CD4-positive, alpha-beta memory T cell (primary cell): ENCODE results near the gene FBLN7. TPM values are rescaled to one million over a fixed set of nuclear protein-coding genes. Genes with fewer than 3 reads are reported as not detected.

ENCODE experiments used
- CTCF ChIA-PET: fragments of 350-600 bp; sonication (Branson Sonifier 250); formaldehyde crosslinking; loops from one replicate; lab custom pipeline; 2021; ENCODE audit warnings: inconsistent platforms; ENCODE audit not compliant: partially characterized antibody; lab: Charles Lee
- POLR2A ChIA-PET: fragments of 350-600 bp; sonication (Branson Sonifier 250); formaldehyde crosslinking; loops from one replicate; lab custom pipeline; 2021; ENCODE audit not compliant: partially characterized antibody; lab: Charles Lee
- DNase-seq, 5 donors: peaks; one replicate each; pipeline versions ENCODE4 v3.0.0 to v3.0.0-alpha.2; 2020 to 2022; ENCODE audit warnings: mixed read lengths in 1 of 5
- H3K27ac ChIP-seq: one replicate; pipeline ENCODE4 v1.7.0; 2013; ENCODE audit warnings: low read depth, low read length
- H3K27me3 ChIP-seq: 2 replicates; pipeline ENCODE4 v1.7.0; 2013; ENCODE audit warnings: mild to moderate bottlenecking, low read length, moderate library complexity; ENCODE audit not compliant: insufficient read depth
- H3K36me3 ChIP-seq: 2 replicates; pipeline ENCODE4 v1.7.0; 2013; ENCODE audit warnings: mild to moderate bottlenecking, low read length, moderate library complexity; ENCODE audit not compliant: insufficient read depth
- H3K4me1 ChIP-seq: 2 replicates; pipeline ENCODE4 v1.7.0; 2013; ENCODE audit warnings: mild to moderate bottlenecking, low read length, moderate library complexity; ENCODE audit not compliant: insufficient read depth
- H3K4me3 ChIP-seq, 2 donors: one replicate each; pipeline ENCODE4 v1.7.0; 2013; ENCODE audit warnings: low read length in 2 of 2, mild to moderate bottlenecking in 1 of 2
- H3K9me3 ChIP-seq, 2 donors: one replicate each; pipeline ENCODE4 v1.7.0; 2013; ENCODE audit warnings: low read length in 2 of 2, control low read depth in 1 of 2; ENCODE audit not compliant: control insufficient read depth in 1 of 2
- H3K27ac Mint-ChIP-seq, 7 donors: one replicate each; pipeline ENCODE4 v1.8.0; 2020 to 2021; ENCODE audit warnings: mixed read lengths in 7 of 7, mild to moderate bottlenecking in 6 of 7, inconsistent platforms in 3 of 7, moderate library complexity in 3 of 7
- H3K27me3 Mint-ChIP-seq, 2 donors: one replicate each; pipeline ENCODE4 v1.8.0; 2020 to 2021; ENCODE audit warnings: mixed read lengths in 2 of 2
- H3K36me3 Mint-ChIP-seq, 2 donors: one replicate each; pipeline ENCODE4 v1.8.0; 2020 to 2021; ENCODE audit warnings: mixed read lengths in 2 of 2, inconsistent platforms in 1 of 2, mild to moderate bottlenecking in 1 of 2
- H3K4me1 Mint-ChIP-seq, 4 donors: one replicate each; pipeline ENCODE4 v1.8.0; 2020 to 2021; ENCODE audit warnings: mixed read lengths in 4 of 4, mild to moderate bottlenecking in 1 of 4
- H3K4me3 Mint-ChIP-seq, 8 donors: one replicate each; pipeline ENCODE4 v1.8.0; 2020 to 2021; ENCODE audit warnings: mixed read lengths in 8 of 8, mild to moderate bottlenecking in 7 of 8, moderate library complexity in 6 of 8, inconsistent platforms in 3 of 8
- H3K9me3 Mint-ChIP-seq, 8 donors: one replicate each; pipeline ENCODE4 v1.8.0; 2020 to 2021; ENCODE audit warnings: mixed read lengths in 8 of 8, mild to moderate bottlenecking in 5 of 8, inconsistent platforms in 3 of 8, moderate library complexity in 1 of 8
- intact Hi-C: fragments of 100-400 bp; cut with micrococcal nuclease; formaldehyde crosslinking; loops from one replicate; pipeline ENCODE4 v1.15.1; 2023
- polyA plus RNA-seq, 2 donors: library from polyadenylated mRNA; unstranded; fragments of 300-500 nt; fragmentation: Illumina TruSeq; gene quantifications; one replicate each; pipeline ENCODE4 v1.2.3, GENCODE V29; 2021
- total RNA-seq, 2 experiments: library from RNA; stranded (reverse); gene quantifications; one replicate each; pipeline ENCODE4 v1.2.3, GENCODE V29; 2021

Gene FBLN7
- total and polyA plus RNA-seq, 4 experiments from 2014 or later, result 29.3 to 41.2 (median 35.7) TPM

- Histone ChIP-seq H3K27me3 (no peaks in the 10 kb centered on the region), H3K27ac (peak overlapping the region; percentile 16), H3K4me1 (peaks cover 28% of the 10 kb centered on the region), H3K36me3 (no peaks in the 10 kb centered on the region), H3K9me3 (no peaks in the 10 kb centered on the region), H3K4me3 (peak overlapping the region; percentile 23 to 53)
- intact Hi-C loops, result loop anchor here (2.0 kb wide), 1 partner anchor 18 kb away; no protein-coding TSS in a partner anchor
- peak in 2 of 5 donors; percentile 21 to 51 for DNase-seq
- CTCF ChIA-PET, result interaction anchor here (1.1 to 1.7 kb wide), 3 partner anchors 10 to 35 kb away, joined by 3 to 6 read pairs (median 3); no protein-coding TSS in a partner anchor
- POLR2A ChIA-PET, result interaction anchor here (0.9 to 3.7 kb wide), 10 partner anchors 9 to 1036 kb away, joined by 3 to 41 read pairs (median 6); partner anchors contain the start of genes BCL2L11, FBLN7, TMEM87B and ZC3H8
- H3K9me3 Mint-ChIP-seq, result no peaks in the 10 kb centered on the region
- H3K4me3 Mint-ChIP-seq, result peak overlapping the region; percentile 78 to 89 (median 82)
- H3K36me3 Mint-ChIP-seq, result no peaks in the 10 kb centered on the region
- H3K4me1 Mint-ChIP-seq, result peaks cover 23 to 37% (median 31%) of the 10 kb centered on the region in 4 donors
- peak overlapping the region; percentile 82 to 95 (median 89) for H3K27ac Mint-ChIP-seq
- no peaks in the 10 kb centered on the region for H3K27me3 Mint-ChIP-seq
These were observed 18.2 kb downstream of the FBLN7 start for GRCh38 chr2:112156152-112156986.

GRCh38 chr2:112157472-112157871, 19.3 kb downstream of the FBLN7 start:
- Mint-ChIP-seq H3K27me3 (no peaks in the 10 kb centered on the region), H3K36me3 (no peaks in the 10 kb centered on the region), H3K9me3 (no peaks in the 10 kb centered on the region), H3K4me1 (peaks cover 23 to 37% (median 31%) of the 10 kb centered on the region in 4 donors), H3K27ac (peak overlapping the region in 4 of 7 donors; percentile 22 to 82 (median 66)), H3K4me3 (peak overlapping the region in 4 of 8 donors; percentile 33 to 62 (median 50))
- H3K27ac ChIP-seq, result no peak overlapping the region
- H3K4me1 ChIP-seq, result peaks cover 28% of the 10 kb centered on the region
- no peaks in the 10 kb centered on the region for H3K9me3 ChIP-seq
- POLR2A ChIA-PET, result no interaction called here
- intact Hi-C loops, result loop anchor here (2.0 kb wide), 1 partner anchor 17 kb away; no protein-coding TSS in a partner anchor
- no peaks in the 10 kb centered on the region for H3K27me3 ChIP-seq
- no peak overlapping the region for H3K4me3 ChIP-seq
- H3K36me3 ChIP-seq, result no peaks in the 10 kb centered on the region
- CTCF ChIA-PET, result no interaction called here
- no peak for DNase-seq

GRCh38 chr2:112159454-112159921, 21.3 kb downstream of the FBLN7 start:
- CTCF ChIA-PET, result no interaction called here
- Mint-ChIP-seq H3K9me3 (peaks cover 0 to 3% (median 0%) of the 10 kb centered on the region in 8 donors), H3K36me3 (no peaks in the 10 kb centered on the region), H3K27me3 (no peaks in the 10 kb centered on the region), H3K4me3 (peak overlapping the region in 1 of 8 donors; percentile 16), H3K27ac (peak overlapping the region in 1 of 7 donors; percentile 59), H3K4me1 (peaks cover 21 to 31% (median 26%) of the 10 kb centered on the region in 4 donors)
- Histone ChIP-seq H3K4me1 (peaks cover 25% of the 10 kb centered on the region), H3K9me3 (no peaks in the 10 kb centered on the region), H3K36me3 (no peaks in the 10 kb centered on the region), H3K4me3 (no peak overlapping the region), H3K27ac (no peak overlapping the region), H3K27me3 (no peaks in the 10 kb centered on the region)
- POLR2A ChIA-PET, result interaction anchor here (0.5 kb wide), 1 partner anchor 12 kb away, joined by 3 read pairs; no protein-coding TSS in a partner anchor
- DNase-seq, result no peak
- intact Hi-C loops, result no loop called here

GRCh38 chr2:112160283-112161250, 22.4 kb downstream of the FBLN7 start:
- Mint-ChIP-seq H3K9me3 (peaks cover 0 to 3% (median 0%) of the 10 kb centered on the region in 8 donors), H3K27me3 (no peaks in the 10 kb centered on the region), H3K36me3 (no peaks in the 10 kb centered on the region), H3K27ac (no peak overlapping the region), H3K4me3 (no peak overlapping the region), H3K4me1 (peaks cover 12 to 20% (median 16%) of the 10 kb centered on the region in 4 donors)
- Histone ChIP-seq H3K36me3 (no peaks in the 10 kb centered on the region), H3K27me3 (no peaks in the 10 kb centered on the region), H3K4me1 (peaks cover 15% of the 10 kb centered on the region), H3K4me3 (no peak overlapping the region), H3K27ac (no peak overlapping the region), H3K9me3 (no peaks in the 10 kb centered on the region)
- ChIA-PET POLR2A (no interaction called here), CTCF (no interaction called here)
- intact Hi-C loops, result no loop called here
- DNase-seq, result no peak

GRCh38 chr2:112161431-112162145, 23.4 kb downstream of the FBLN7 start:
- no peaks in the 10 kb centered on the region for H3K27me3 ChIP-seq
- H3K4me3 Mint-ChIP-seq, result no peak overlapping the region
- intact Hi-C loops, result no loop called here
- ChIA-PET CTCF (interaction anchor here (1.4 kb wide), 1 partner anchor 11 kb away, joined by 3 read pairs; no protein-coding TSS in a partner anchor), POLR2A (no interaction called here)
- peaks cover 0 to 3% (median 0%) of the 10 kb centered on the region in 8 donors for H3K9me3 Mint-ChIP-seq
- no peak for DNase-seq
- H3K27me3 Mint-ChIP-seq, result no peaks in the 10 kb centered on the region
- H3K9me3 ChIP-seq, result no peaks in the 10 kb centered on the region
- H3K4me3 ChIP-seq, result no peak overlapping the region
- H3K27ac ChIP-seq, result no peak overlapping the region
- H3K36me3 ChIP-seq, result no peaks in the 10 kb centered on the region
- H3K4me1 ChIP-seq, result peaks cover 4% of the 10 kb centered on the region
- H3K27ac Mint-ChIP-seq, result no peak overlapping the region
- H3K4me1 Mint-ChIP-seq, result peaks cover 2 to 10% (median 7%) of the 10 kb centered on the region in 4 donors
- H3K36me3 Mint-ChIP-seq, result no peaks in the 10 kb centered on the region

GRCh38 chr2:112162341-112162740, 24.2 kb downstream of the FBLN7 start:
- POLR2A ChIA-PET, result interaction anchor here (1.0 kb wide), 1 partner anchor 20 kb away, joined by 3 read pairs; no protein-coding TSS in a partner anchor

More at GRCh38 chr2:112162341-112162740, 24.2 kb downstream of the FBLN7 start:
- Histone ChIP-seq H3K36me3 (no peaks in the 10 kb centered on the region), H3K4me3 (no peak overlapping the region), H3K4me1 (no peaks in the 10 kb centered on the region), H3K27me3 (no peaks in the 10 kb centered on the region), H3K27ac (no peak overlapping the region), H3K9me3 (no peaks in the 10 kb centered on the region)
- Mint-ChIP-seq H3K9me3 (peaks cover 0 to 3% (median 0%) of the 10 kb centered on the region in 8 donors), H3K27me3 (no peaks in the 10 kb centered on the region), H3K36me3 (no peaks in the 10 kb centered on the region), H3K4me1 (peaks cover 6 to 12% (median 7%) of the 10 kb centered on the region in 4 donors), H3K27ac (peak overlapping the region in 1 of 7 donors; percentile 29), H3K4me3 (no peak overlapping the region)
- no peak for DNase-seq
- CTCF ChIA-PET, result interaction anchor here (1.4 kb wide), 1 partner anchor 10 kb away, joined by 3 read pairs; no protein-coding TSS in a partner anchor
- intact Hi-C loops, result no loop called here
